GM23338 (cell line): ENCODE results near the gene ATP1A4. TPM values are rescaled to one million over a fixed set of nuclear protein-coding genes. Genes with fewer than 3 reads are reported as not detected.

Experiments used
- ATAC-seq: fragments of 200-7000 bp; cut with Tn5 transposase; 3 replicates; pipeline ENCODE4 v1.9.1; 2020
- DNase-seq: peaks from one replicate; pipeline ENCODE4 v3.0.0-alpha.2; 2015; ENCODE audit warnings: low spot score
- H2AFZ ChIP-seq: fragments of 200-600 bp; sonication (generic); 2 replicates; pipeline ENCODE4 v1.8.0; 2016; ENCODE audit warnings: antibody characterized with exemption, mild to moderate bottlenecking, moderate library complexity
- H3F3A ChIP-seq: fragments of 200-600 bp; sonication (generic); replicated peaks from 2 replicates; pipeline ENCODE4 v1.8.0; 2017; ENCODE audit warnings: antibody characterized with exemption, mixed run types, low read depth
- H3K27ac ChIP-seq: fragments of 200-600 bp; sonication (generic); 2 replicates; pipeline ENCODE4 v1.6.1; 2016; ENCODE audit warnings: low read depth
- H3K27me3 ChIP-seq: fragments of 200-600 bp; sonication (generic); 2 replicates; pipeline ENCODE4 v1.8.0; 2016; ENCODE audit warnings: mild to moderate bottlenecking, mixed run types, moderate library complexity; ENCODE audit not compliant: insufficient read depth
- H3K36me3 ChIP-seq: fragments of 200-600 bp; sonication (generic); 2 replicates; pipeline ENCODE4 v1.8.0; 2016; ENCODE audit warnings: mild to moderate bottlenecking; ENCODE audit not compliant: insufficient read depth
- H3K4me1 ChIP-seq: fragments of 200-600 bp; sonication (generic); 2 replicates; pipeline ENCODE4 v1.8.0; 2016; ENCODE audit warnings: mild to moderate bottlenecking, moderate library complexity; ENCODE audit not compliant: insufficient read depth
- H3K4me2 ChIP-seq: fragments of 200-600 bp; sonication (generic); 2 replicates; pipeline ENCODE4 v1.7.1; 2017; ENCODE audit warnings: mixed run types
- H3K4me3 ChIP-seq: fragments of 200-600 bp; sonication (generic); 2 replicates; pipeline ENCODE4 v1.6.1; 2016; ENCODE audit warnings: mixed run types
- H3K79me2 ChIP-seq: fragments of 200-600 bp; sonication (generic); replicated peaks from 2 replicates; pipeline ENCODE4 v1.8.0; 2017; ENCODE audit warnings: mild to moderate bottlenecking; ENCODE audit not compliant: insufficient read depth
- H3K9me2 ChIP-seq: fragments of 200-600 bp; sonication (generic); 2 replicates; pipeline ENCODE4 v1.8.0; 2017; ENCODE audit not compliant: insufficient read depth
- H4K20me1 ChIP-seq: fragments of 200-600 bp; sonication (generic); replicated peaks from 2 replicates; pipeline ENCODE4 v1.8.0; 2017; ENCODE audit warnings: mild to moderate bottlenecking; ENCODE audit not compliant: insufficient read depth
- H3K27ac Mint-ChIP-seq: 2 replicates; pipeline ENCODE4 v1.8.0; 2020; ENCODE audit warnings: inconsistent platforms, mild to moderate bottlenecking, moderate library complexity, mixed read lengths
- H3K27me3 Mint-ChIP-seq: 3 replicates; pipeline ENCODE4 v1.8.0; 2022; ENCODE audit warnings: low read depth, mild to moderate bottlenecking, moderate library complexity, mixed read lengths, inconsistent platforms; ENCODE audit not compliant: insufficient read depth, poor library complexity
- H3K36me3 Mint-ChIP-seq: 3 replicates; pipeline ENCODE4 v1.8.0; 2021; ENCODE audit warnings: low read depth, mild to moderate bottlenecking, inconsistent platforms, moderate library complexity, mixed read lengths
- H3K4me1 Mint-ChIP-seq: 3 replicates; pipeline ENCODE4 v1.8.0; 2020; ENCODE audit warnings: mild to moderate bottlenecking, inconsistent platforms, mixed read lengths
- H3K4me3 Mint-ChIP-seq: 3 replicates; pipeline ENCODE4 v1.8.0; 2021; ENCODE audit warnings: moderate library complexity, mild to moderate bottlenecking, inconsistent platforms, mixed read lengths
- H3K9me3 Mint-ChIP-seq: 3 replicates; pipeline ENCODE4 v1.8.0; 2020; ENCODE audit warnings: moderate library complexity, mild to moderate bottlenecking, inconsistent platforms, mixed read lengths
- CREB1 ChIP-seq: fragments of 250-450 bp; sonication (Bioruptor Pico); IDR thresholded peaks from 2 replicates; pipeline ENCODE4 v1.5.0; 2020; ENCODE audit warnings: low read depth, mild to moderate bottlenecking, moderate library complexity
- CTCF ChIP-seq, 2 experiments: fragments of 200-600 bp in 1 of 2; sonication (generic) in 1 of 2; conservative IDR thresholded peaks; 2 replicates each; pipeline versions ENCODE4 v1.5.1 to v1.6.1; 2016 to 2017; ENCODE audit warnings: antibody characterized with exemption in 2 of 2, low read depth in 2 of 2, mild to moderate bottlenecking in 2 of 2, moderate library complexity in 1 of 2
- ETS1 ChIP-seq: IDR thresholded peaks from 2 replicates; pipeline ENCODE4 v1.6.1; 2016; ENCODE audit warnings: antibody characterized with exemption
- EZH2 ChIP-seq: fragments of 200-600 bp; sonication (generic); IDR thresholded peaks from one replicate; pipeline ENCODE4 v1.8.0; 2017; ENCODE audit warnings: antibody characterized with exemption, mild to moderate bottlenecking, low read depth; ENCODE audit not compliant: unreplicated experiment
- EZH2phosphoT487 ChIP-seq: fragments of 200-600 bp; sonication (generic); IDR thresholded peaks from one replicate; pipeline ENCODE4 v1.8.1; 2018; ENCODE audit warnings: antibody characterized with exemption; ENCODE audit not compliant: unreplicated experiment
- JUNB ChIP-seq: IDR thresholded peaks from one replicate; pipeline ENCODE4 v1.6.1; 2016; ENCODE audit warnings: antibody characterized with exemption; ENCODE audit not compliant: unreplicated experiment
- NANOG ChIP-seq: IDR thresholded peaks from 2 replicates; pipeline ENCODE4 v1.6.1; 2016; ENCODE audit warnings: antibody characterized with exemption, borderline replicate concordance
- POLR2AphosphoS5 ChIP-seq: IDR thresholded peaks from 2 replicates; pipeline ENCODE4 v1.6.1; 2016; ENCODE audit warnings: antibody characterized with exemption, low read depth
- REST ChIP-seq: IDR thresholded peaks from one replicate; pipeline ENCODE4 v1.6.1; 2018; ENCODE audit warnings: antibody characterized with exemption; ENCODE audit not compliant: unreplicated experiment
- STAT1 ChIP-seq: IDR thresholded peaks from one replicate; pipeline ENCODE4 v1.6.1; 2016; ENCODE audit warnings: antibody characterized with exemption; ENCODE audit not compliant: unreplicated experiment
- ZNF114 ChIP-seq: fragments of 250-450 bp; sonication (Bioruptor Pico); IDR thresholded peaks from 2 replicates; pipeline ENCODE4 v1.5.0; 2020; ENCODE audit warnings: mild to moderate bottlenecking, moderate library complexity
- ZNF331 ChIP-seq: fragments of 250-450 bp; sonication (Bioruptor Pico); IDR thresholded peaks from 2 replicates; pipeline ENCODE4 v1.5.0; 2020; ENCODE audit warnings: low read depth, mild to moderate bottlenecking, moderate library complexity
- ZNF462 ChIP-seq: fragments of 250-450 bp; sonication (Bioruptor Pico); IDR thresholded peaks from 2 replicates; pipeline ENCODE4 v1.5.0; 2020; ENCODE audit warnings: mild to moderate bottlenecking, moderate library complexity
- polyA plus RNA-seq: library from polyadenylated mRNA; unstranded; fragments of >200 nt; fragmentation: Nextera tagmentation; extraction: Ambion mirVana; gene quantifications from 2 replicates; pipeline ENCODE4 v1.2.1, GENCODE V29; 2016
- total RNA-seq: library from RNA; depleted of rRNA; stranded (reverse); fragments of >200 nt; shearing (Covaris generic); gene quantifications from 2 replicates; pipeline ENCODE4 v1.2.3, GENCODE V29; 2014

The ATP1A4 gene
- total and polyA plus RNA-seq, 2 experiments from 2014 or later = 0.27 to 0.63 TPM

GRCh38 chr1:160156361-160156760 is 5.0 kb downstream of the ATP1A4 start:
- DNase-seq (no peak), ATAC-seq (no peak)
- Histone ChIP-seq H3K27ac (no peak overlapping the region), H3K36me3 (no peaks in the 10 kb centered on the region), H4K20me1 (no peaks in the 10 kb centered on the region), H2AFZ (no peak overlapping the region), H3K4me1 (no peaks in the 10 kb centered on the region), H3F3A (no peaks in the 10 kb centered on the region), H3K79me2 (no peaks in the 10 kb centered on the region), H3K9me2 (0 out of 2 replicates have a peak, but pooled peaks cover 4% of the 10 kb centered on the region), H3K27me3 (no peaks in the 10 kb centered on the region), H3K4me3 (no peak overlapping the region), H3K4me2 (no peak overlapping the region)
- Mint-ChIP-seq H3K4me3 (no peak overlapping the region), H3K9me3 (no peaks in the 10 kb centered on the region), H3K27me3 (peaks cover 14% of the 10 kb centered on the region), H3K4me1 (no peaks in the 10 kb centered on the region), H3K36me3 (no peaks in the 10 kb centered on the region), H3K27ac (no peak overlapping the region)
- TF ChIP-seq EZH2 (no peak), EZH2phosphoT487 (no peak), JUNB (no peak), ZNF114 (no peak), CTCF (conservative IDR thresholded peaks at IDR 0.05; ENCODE audit: low read depth in 2 of 2) (no peak), ETS1 (no peak), ZNF462 (no peak), REST (no peak), POLR2AphosphoS5 (no peak), ZNF331 (no peak), STAT1 (no peak), NANOG (no peak), CREB1 (CRISPR knock-in tag) (no peak)
